GM04504 (cell line): ENCODE results near the gene PRSS8.
"Not testable (repeated sequence)": the region's sequence is repeated elsewhere in the genome, so short reads cannot be mapped to it uniquely, and the experiment has no call there.

Experiments
- DNase-seq: peaks from one replicate; pipeline ENCODE4 v3.0.0-alpha.2; 2012; ENCODE audit warnings: low read depth

PRSS8 gene

GRCh38 chr16:31144418-31144817 is 8.9 kb upstream of the PRSS8 start:
- not testable (repeated sequence) for DNase-seq

DNA sequence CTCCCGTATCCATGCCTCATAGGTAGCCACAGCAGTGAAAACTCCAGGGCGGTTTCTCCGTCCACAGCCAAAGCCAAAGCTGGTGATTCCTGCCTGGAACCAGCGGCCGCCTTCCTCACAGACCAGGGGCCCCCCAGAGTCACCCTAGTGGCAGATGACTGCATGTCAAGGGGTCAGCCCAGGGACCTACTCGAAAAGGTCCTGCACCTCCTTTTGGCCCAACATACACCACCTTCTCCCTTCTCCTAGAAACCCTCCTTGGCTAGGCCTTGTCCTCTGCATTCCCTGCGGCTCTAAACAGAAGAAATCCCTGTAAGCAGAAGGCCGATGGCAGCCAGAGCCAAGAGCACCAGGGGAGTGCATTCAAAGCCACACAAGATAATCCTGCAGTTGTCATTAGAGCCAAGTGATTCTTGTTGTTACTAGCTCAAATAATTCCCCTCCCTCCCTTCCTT is 8.2 kb upstream of the PRSS8 start:
- no peak for DNase-seq

DNA sequence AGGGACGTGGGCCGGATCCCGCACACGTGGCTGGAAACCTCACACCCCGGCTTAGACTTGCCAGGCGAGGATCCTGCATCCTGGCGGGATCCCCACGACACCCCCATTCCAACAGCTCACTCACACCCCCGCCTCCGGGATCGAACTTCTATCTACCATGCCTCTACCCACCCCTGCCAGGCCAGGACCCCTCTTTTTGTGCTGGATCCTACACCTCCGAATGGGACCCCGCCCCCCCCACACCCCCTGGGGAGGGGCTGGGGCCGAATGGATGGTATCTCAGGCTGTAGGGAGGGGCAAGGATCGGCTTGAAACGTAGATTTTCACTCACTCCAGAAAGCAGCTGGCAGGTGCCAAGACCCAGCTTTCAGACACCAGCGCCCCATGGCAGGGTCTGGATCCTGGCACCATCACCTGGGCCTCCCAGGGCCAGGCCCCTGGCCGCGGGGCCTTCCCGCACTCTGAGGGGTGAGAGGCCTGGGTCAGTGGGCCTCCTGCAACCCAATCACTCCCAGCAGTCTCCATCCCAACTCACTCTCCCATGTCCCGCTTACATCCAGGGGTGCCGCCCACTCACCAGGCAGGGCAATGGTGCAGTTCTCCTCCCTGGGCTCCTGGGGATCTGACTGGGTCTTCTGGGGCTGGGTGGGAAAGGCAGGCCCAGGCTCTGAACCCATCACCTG is 7.6 kb upstream of the PRSS8 start:
- no peak for DNase-seq

GRCh38 chr16:31142109-31143010 is 6.8 kb upstream of the PRSS8 start:
- peak; percentile 98 for DNase-seq

DNA sequence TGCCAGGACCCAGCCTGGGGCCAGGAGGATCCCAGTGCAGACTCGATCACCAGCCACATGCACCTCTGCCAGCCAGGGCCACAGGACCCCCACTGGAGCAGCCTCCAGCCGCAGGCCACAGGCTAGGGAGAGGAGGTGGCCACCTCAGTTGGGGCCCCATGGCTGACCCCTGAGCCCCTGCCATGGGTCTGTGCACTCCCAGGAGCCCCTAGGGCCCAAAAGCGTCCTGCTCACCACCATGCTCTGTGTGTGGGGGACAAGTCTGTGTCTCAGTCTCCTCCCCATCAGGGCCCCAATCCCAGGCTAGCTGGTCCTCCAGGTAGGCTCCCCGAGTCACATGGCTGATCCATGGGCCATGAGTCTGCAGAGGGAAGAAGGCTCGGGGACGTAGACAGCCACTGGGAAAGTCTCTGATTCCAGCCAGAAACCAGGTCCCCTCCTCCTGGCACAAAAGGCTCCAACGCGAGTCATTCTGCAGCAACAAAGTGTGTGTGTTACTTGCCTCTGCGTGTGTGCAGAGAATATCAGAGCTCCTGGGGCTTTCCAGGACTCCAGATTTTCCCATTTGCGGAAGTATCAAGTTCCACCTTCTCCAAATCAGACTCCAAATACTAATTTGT is 6.1 kb upstream of the PRSS8 start:
- DNase-seq = no peak

GRCh38 chr16:31141071-31141469 is 5.5 kb upstream of the PRSS8 start:
- not testable (repeated sequence) for DNase-seq

DNA sequence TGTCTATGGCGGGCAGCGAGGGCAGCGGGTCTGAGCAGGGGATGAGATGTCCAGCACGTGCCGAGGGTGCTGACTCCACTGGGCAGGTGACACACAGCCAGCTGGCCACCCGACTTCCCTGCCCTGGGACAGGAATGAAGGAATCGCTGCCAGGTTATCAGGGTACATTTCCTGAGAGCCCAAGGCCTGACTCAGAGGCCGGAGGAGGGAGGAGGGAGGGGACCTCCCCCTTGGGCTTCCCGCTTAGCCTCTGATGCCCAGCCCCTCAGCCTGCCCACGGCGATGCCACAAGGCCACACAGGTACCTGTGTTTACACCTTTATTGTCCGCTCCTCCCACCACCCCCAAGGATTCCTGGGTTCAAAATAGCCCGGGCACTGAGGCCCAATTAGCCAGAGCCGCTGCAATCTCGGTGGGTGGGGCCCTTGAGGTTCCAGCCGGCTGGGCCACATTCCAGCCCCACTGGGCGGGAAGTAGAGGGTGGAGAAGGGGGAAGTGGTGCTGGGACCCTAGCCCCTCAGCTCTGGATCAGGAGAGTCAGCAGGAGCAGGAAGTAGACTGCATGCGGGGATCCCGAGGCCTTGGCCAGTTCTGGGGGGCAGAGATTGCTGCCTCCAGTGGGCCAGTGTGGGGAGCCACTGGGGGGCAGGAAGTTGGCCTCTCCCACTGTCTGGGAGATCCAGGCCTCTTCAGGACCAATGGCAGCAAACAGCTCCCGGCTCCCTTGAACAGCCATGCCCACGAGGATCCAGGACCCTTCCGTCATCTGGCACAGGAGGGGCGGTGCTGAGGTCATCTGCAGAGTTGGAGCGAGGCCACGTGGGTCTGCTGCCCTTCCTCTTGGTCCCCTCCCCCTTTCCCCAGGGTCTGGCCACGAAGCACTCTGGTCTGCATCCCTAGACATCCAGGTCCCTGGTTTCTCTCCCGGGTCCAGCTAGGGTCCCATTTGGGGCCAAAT is 3.4 kb upstream of the PRSS8 start:
- no peak for DNase-seq

DNA sequence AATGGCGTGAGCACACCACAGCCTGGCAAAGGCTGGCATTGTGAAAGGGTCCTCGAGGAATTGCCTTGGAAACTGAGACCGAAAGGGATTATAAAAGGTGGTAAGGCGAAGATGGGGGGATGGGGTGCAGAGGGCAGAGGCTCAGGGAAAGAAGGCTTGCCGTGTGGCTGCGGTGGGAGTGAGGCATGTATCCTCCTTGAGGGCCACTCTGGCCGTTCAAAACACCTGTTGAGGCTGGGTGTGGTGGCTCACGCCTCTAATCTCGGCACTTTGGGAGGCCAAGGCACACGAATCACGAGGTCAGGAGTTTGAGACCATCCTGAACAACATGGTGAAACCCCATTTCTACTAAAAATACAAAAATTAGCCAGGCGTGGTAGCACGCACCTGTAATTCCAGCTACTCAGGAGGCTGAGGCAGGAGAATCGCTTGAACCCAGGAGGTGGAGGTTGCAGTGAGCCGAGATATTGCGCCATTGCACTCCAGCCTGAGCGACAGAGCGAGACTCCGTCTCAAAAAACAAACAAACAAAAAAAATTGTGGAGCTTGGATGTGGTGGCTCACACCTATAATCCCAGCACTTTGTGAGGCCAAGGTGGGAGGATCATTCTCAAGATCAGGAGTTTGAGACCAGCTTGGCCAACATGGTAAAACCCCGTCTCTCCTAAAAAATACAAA is 1.4 kb upstream of the PRSS8 start:
- not testable (repeated sequence) for DNase-seq

DNA sequence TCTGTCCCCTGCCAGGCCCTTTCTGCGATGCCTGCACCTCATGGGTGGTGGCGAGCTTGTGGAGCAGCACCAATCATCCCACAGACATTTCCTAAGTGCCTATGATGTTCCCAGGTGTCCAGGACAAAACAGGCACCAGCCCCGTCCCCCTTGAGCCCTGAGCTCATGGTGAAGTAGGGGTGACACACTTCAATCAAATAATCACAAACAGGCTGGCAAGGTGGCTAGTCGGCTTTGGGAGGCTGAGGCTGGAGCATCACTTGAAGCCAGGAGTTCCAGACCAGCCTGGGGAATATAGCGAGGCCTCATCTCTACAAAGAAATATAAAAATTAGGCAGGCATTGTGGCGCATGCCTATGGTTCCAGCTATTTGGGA is 748 bp upstream of the PRSS8 start:
- no peak for DNase-seq

DNA sequence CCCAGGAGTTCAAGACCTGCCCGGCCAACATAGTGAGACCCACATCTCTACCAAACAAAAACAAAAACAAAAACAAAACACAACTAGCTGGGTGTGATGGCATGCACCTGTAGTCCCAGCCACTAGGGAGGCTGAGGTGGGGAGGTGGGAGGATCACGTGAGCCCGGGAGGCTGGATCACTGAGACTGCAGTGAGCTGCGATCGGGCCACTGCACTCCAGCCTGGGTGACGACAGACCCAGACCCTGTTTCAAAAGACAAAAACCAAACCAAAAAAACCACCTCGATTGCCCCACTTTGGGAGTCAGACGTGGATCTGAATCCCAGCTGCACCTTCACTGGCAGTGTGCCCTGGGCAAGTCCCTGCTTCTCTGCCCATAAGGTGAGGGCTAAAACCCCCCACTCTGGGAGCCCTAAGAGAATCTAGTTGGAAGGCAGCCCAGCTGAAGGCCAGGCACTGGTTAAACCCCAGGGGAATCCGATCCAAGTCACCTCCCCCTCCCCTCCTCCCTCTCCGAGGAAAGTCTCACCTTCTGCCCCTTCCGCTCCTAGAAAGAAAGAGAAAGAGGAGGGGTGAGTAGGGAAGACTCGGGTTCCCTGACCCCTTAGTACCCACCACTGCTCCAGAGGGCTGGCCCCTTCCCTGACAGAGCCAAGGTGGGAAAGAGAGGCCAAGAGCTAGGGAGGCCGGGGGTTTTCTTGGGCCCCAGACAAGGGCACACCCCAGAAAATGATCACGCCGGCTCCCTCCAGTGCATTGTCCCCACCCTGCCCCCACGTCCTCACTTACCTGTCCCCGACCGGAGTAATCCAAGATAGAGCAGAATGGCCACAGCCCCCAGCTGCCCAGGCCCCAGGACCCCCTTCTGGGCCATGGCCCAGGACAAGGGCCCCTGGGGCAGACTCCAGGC is 647 bp downstream of the PRSS8 start:
- DNase-seq = no peak

- no peak for DNase-seq
Measured at GRCh38 chr16:31134091-31134571, 1.4 kb downstream of the PRSS8 start.

- no peak for DNase-seq
Measured at GRCh38 chr16:31133046-31133501, 2.5 kb downstream of the PRSS8 start.

DNA sequence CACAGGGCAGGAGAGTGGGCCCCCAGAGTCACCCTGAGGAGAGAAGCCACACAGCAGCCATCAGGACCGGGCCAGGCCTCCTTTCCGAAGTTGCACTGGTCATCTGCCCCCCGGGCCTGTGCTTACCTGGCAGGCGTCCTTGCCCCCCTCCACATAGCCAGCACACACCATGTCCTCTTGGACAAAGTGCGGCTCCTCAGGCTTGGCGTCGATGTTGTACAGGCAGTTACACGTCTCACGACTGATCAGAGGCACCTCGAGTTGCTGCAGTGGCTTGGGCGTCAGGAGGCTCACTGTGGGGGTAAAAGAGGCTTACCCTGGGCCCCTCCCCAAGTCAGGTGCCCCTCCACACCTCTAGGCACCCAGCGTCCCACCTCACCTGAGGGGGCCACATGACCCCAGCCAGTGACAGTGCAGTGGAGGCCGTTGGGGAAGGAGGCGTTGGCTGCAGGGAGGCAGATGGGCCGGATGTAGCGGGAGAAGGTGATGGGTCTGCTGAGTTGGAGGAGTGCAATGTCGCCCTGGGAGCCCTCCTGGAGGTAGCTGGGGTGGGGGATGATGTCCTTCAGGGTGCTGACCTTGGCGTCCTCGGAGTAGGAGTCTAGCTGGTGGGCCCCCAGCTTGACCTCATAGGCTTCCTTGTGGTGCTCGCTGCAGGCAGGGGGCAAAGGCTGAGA is 3.1 kb downstream of the PRSS8 start:
- no peak for DNase-seq

- no peak for DNase-seq
Measured at GRCh38 chr16:31131841-31132271, 3.7 kb downstream of the PRSS8 start.

DNA sequence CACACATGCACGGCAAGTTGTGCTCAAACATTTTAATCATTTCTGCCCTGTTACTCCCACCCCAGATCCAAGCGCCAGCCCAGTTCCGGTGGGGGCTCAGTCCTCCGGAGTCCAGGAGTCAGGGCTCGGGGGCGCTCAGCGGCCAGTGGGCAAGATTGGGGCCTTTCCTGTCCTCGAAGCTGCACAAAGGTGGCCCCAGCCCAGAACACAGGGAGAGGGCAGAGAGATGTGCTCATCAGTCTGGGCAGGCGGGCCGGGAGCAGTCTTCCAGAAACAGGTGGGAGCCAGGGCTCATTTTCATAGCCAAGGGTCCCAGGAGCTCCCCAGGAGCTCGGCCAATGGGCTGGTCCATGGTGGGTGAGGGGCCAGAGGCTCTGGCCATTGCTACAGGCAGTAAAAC is 4.1 kb downstream of the PRSS8 start:
- no peak for DNase-seq

GRCh38 chr16:31130899-31131298 is 4.6 kb downstream of the PRSS8 start:
- DNase-seq = no peak

DNA sequence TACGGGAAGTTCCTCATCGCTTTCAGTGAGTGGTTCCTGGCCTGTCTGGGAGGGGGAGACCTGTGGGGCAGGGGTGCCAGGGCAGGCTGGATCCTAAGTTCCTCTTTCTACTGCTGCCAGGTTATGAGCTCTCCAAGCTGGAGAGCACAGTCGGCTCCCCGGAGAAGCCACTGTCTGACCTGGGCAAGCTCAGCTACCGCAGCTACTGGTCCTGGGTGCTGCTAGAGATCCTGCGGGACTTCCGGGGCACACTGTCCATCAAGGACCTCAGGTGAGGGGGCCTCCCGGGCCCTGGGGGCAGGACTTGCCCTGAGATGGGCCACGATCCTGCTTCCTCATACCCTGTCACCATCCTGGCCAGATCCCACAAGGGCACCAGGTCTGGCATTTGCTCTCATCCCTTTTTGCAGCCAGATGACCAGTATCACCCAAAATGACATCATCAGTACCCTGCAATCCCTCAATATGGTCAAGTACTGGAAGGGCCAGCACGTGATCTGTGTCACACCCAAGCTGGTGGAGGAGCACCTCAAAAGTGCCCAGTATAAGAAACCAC is 5.1 kb downstream of the PRSS8 start:
- DNase-seq = no peak

GRCh38 chr16:31129568-31130335 is 5.8 kb downstream of the PRSS8 start:
- no peak for DNase-seq
